Embryonic facial prominence (tissue), 1 donor: ENCODE results near the gene HRAS.
A peak's percentile ranks its signal among the peaks of the same experiment; 100 is the strongest.

Experiments used
- DNase-seq: peaks from one replicate; pipeline ENCODE4 v3.0.0-alpha.2; 2016; ENCODE audit errors: extremely low spot score

Gene HRAS

GRCh38 chr11:507727-508515, 27.5 kb downstream of the HRAS start:
- no peak for DNase-seq

- peak; percentile 85 for DNase-seq
Measured at GRCh38 chr11:506995-507726, 28.2 kb downstream of the HRAS start, which contains the start of gene RNH1. Gene RNH1, minus strand, starts transcription at chr11:507242. Its CDS starts 5,080 bp downstream, at chr11:502162.

- peak; percentile 93 for DNase-seq
Measured at GRCh38 chr11:506238-506994, 29.0 kb downstream of the HRAS start.

- DNase-seq: no peak
Measured at GRCh38 chr11:504994-505344, 30.4 kb downstream of the HRAS start.

GRCh38 chr11:504053-504993, 31.1 kb downstream of the HRAS start:
- peak; percentile 36 for DNase-seq

GRCh38 chr11:503179-503981, 32.0 kb downstream of the HRAS start:
- DNase-seq: no peak

- no peak for DNase-seq
Measured at GRCh38 chr11:502288-503178, 32.8 kb downstream of the HRAS start.

- no peak for DNase-seq
Measured at GRCh38 chr11:501683-502287, 33.6 kb downstream of the HRAS start.

GRCh38 chr11:501001-501682, 34.2 kb downstream of the HRAS start:
- DNase-seq: no peak

- DNase-seq: no peak
Measured at GRCh38 chr11:499201-500076, 35.9 kb downstream of the HRAS start.

- no peak for DNase-seq
Measured at GRCh38 chr11:498297-499181, 36.8 kb downstream of the HRAS start.

GRCh38 chr11:497565-498296, 37.6 kb downstream of the HRAS start:
- no peak for DNase-seq

GRCh38 chr11:496834-497564, 38.4 kb downstream of the HRAS start:
- no peak for DNase-seq

- DNase-seq: no peak
Measured at GRCh38 chr11:495537-495931, 39.8 kb downstream of the HRAS start.
